ENCODE data around the gene TDRD5.

The TDRD5 gene

GRCh38 chr1:179706339-179706941 lies 114.8 kb downstream of the TDRD5 start:
- WGBS, 2 experiments, result 3 to 12% methylated on average over 2 to 3 of the region's 3 CpGs
- Histone ChIP-seq H3K27me3 (ENCODE audit: control insufficient read depth, insufficient read depth, low read length, poor library complexity, severe bottlenecking) (no peaks in the 10 kb centered on the region), H3K4me3 (ENCODE audit: insufficient read depth, low read depth, low read length) (no peak overlapping the region), H3K36me3 (ENCODE audit: control insufficient read depth, insufficient read depth, low read length) (no peaks in the 10 kb centered on the region), H3K4me1 (ENCODE audit: control insufficient read depth, insufficient read depth, low read length) (no peaks in the 10 kb centered on the region), H3K27ac (ENCODE audit: insufficient read depth, low read depth, low read length, poor library complexity, severe bottlenecking) (no peak overlapping the region), H3K9me3 (ENCODE audit: control insufficient read depth, low read length) (no peaks in the 10 kb centered on the region)

GRCh38 chr1:179707406-179707805 lies 115.8 kb downstream of the TDRD5 start:
- Histone ChIP-seq H3K27ac (ENCODE audit: insufficient read depth, low read depth, low read length, poor library complexity, severe bottlenecking) (no peak overlapping the region), H3K4me3 (ENCODE audit: insufficient read depth, low read depth, low read length) (no peak overlapping the region), H3K9me3 (ENCODE audit: control insufficient read depth, low read length) (no peaks in the 10 kb centered on the region), H3K4me1 (ENCODE audit: control insufficient read depth, insufficient read depth, low read length) (no peaks in the 10 kb centered on the region), H3K36me3 (ENCODE audit: control insufficient read depth, insufficient read depth, low read length) (no peaks in the 10 kb centered on the region), H3K27me3 (ENCODE audit: control insufficient read depth, insufficient read depth, low read length, poor library complexity, severe bottlenecking) (no peaks in the 10 kb centered on the region)
- WGBS, 2 experiments, result 80 to 91% methylated on average over 2 of the region's 2 CpGs

- Histone ChIP-seq H3K27me3 (ENCODE audit: control insufficient read depth, insufficient read depth, low read length, poor library complexity, severe bottlenecking) (no peaks in the 10 kb centered on the region), H3K27ac (ENCODE audit: insufficient read depth, low read depth, low read length, poor library complexity, severe bottlenecking) (no peak overlapping the region), H3K9me3 (ENCODE audit: control insufficient read depth, low read length) (no peaks in the 10 kb centered on the region), H3K36me3 (ENCODE audit: control insufficient read depth, insufficient read depth, low read length) (no peaks in the 10 kb centered on the region), H3K4me1 (ENCODE audit: control insufficient read depth, insufficient read depth, low read length) (no peaks in the 10 kb centered on the region), H3K4me3 (ENCODE audit: insufficient read depth, low read depth, low read length) (no peak overlapping the region)
- 80 to 81% methylated on average over 6 of the region's 6 CpGs for WGBS, 2 experiments
These were observed 117.0 kb downstream of the TDRD5 start for GRCh38 chr1:179708434-179709195.

- H3K4me1 ChIP-seq (ENCODE audit: control insufficient read depth, insufficient read depth, low read length), result no peaks in the 10 kb centered on the region
- H3K9me3 ChIP-seq (ENCODE audit: control insufficient read depth, low read length), result no peaks in the 10 kb centered on the region
- no peak overlapping the region for H3K4me3 ChIP-seq (ENCODE audit: insufficient read depth, low read depth, low read length)
- no peak overlapping the region for H3K27ac ChIP-seq (ENCODE audit: insufficient read depth, low read depth, low read length, poor library complexity, severe bottlenecking)
- no peaks in the 10 kb centered on the region for H3K27me3 ChIP-seq (ENCODE audit: control insufficient read depth, insufficient read depth, low read length, poor library complexity, severe bottlenecking)
- no peaks in the 10 kb centered on the region for H3K36me3 ChIP-seq (ENCODE audit: control insufficient read depth, insufficient read depth, low read length)
- WGBS, 2 experiments, result 96 to 98% methylated on average over 4 to 5 of the region's 5 CpGs
These were observed 118.3 kb downstream of the TDRD5 start for GRCh38 chr1:179709841-179710329.

- Histone ChIP-seq H3K27ac (ENCODE audit: insufficient read depth, low read depth, low read length, poor library complexity, severe bottlenecking) (no peak overlapping the region), H3K4me1 (ENCODE audit: control insufficient read depth, insufficient read depth, low read length) (no peaks in the 10 kb centered on the region), H3K27me3 (ENCODE audit: control insufficient read depth, insufficient read depth, low read length, poor library complexity, severe bottlenecking) (no peaks in the 10 kb centered on the region), H3K9me3 (ENCODE audit: control insufficient read depth, low read length) (peaks cover 2% of the 10 kb centered on the region), H3K4me3 (ENCODE audit: insufficient read depth, low read depth, low read length) (no peak overlapping the region), H3K36me3 (ENCODE audit: control insufficient read depth, insufficient read depth, low read length) (no peaks in the 10 kb centered on the region)
- WGBS, 2 experiments, result 81 to 95% methylated on average over 1 of the region's 1 CpG
These were observed 122.5 kb downstream of the TDRD5 start for GRCh38 chr1:179714159-179714558.

- no peak overlapping the region for H3K27ac ChIP-seq (ENCODE audit: insufficient read depth, low read depth, low read length, poor library complexity, severe bottlenecking)
These were observed 123.0 kb downstream of the TDRD5 start for GRCh38 chr1:179714623-179715022.

GRCh38 chr1:179719272-179719671 lies 127.6 kb downstream of the TDRD5 start:
- Histone ChIP-seq H3K4me1 (ENCODE audit: control insufficient read depth, insufficient read depth, low read length) (no peaks in the 10 kb centered on the region), H3K36me3 (ENCODE audit: control insufficient read depth, insufficient read depth, low read length) (no peaks in the 10 kb centered on the region), H3K27me3 (ENCODE audit: control insufficient read depth, insufficient read depth, low read length, poor library complexity, severe bottlenecking) (no peaks in the 10 kb centered on the region), H3K27ac (ENCODE audit: insufficient read depth, low read depth, low read length, poor library complexity, severe bottlenecking) (no peak overlapping the region), H3K9me3 (ENCODE audit: control insufficient read depth, low read length) (peaks cover 2% of the 10 kb centered on the region), H3K4me3 (ENCODE audit: insufficient read depth, low read depth, low read length) (no peak overlapping the region)

More at GRCh38 chr1:179714623-179715022, 123.0 kb downstream of the TDRD5 start:
- no peaks in the 10 kb centered on the region for H3K4me1 ChIP-seq (ENCODE audit: control insufficient read depth, insufficient read depth, low read length)
- no peaks in the 10 kb centered on the region for H3K36me3 ChIP-seq (ENCODE audit: control insufficient read depth, insufficient read depth, low read length)
- peaks cover 2% of the 10 kb centered on the region for H3K9me3 ChIP-seq (ENCODE audit: control insufficient read depth, low read length)
- H3K27me3 ChIP-seq (ENCODE audit: control insufficient read depth, insufficient read depth, low read length, poor library complexity, severe bottlenecking), result no peaks in the 10 kb centered on the region
- H3K4me3 ChIP-seq (ENCODE audit: insufficient read depth, low read depth, low read length), result no peak overlapping the region

GRCh38 chr1:179728271-179728670 lies 136.6 kb downstream of the TDRD5 start:
- Histone ChIP-seq H3K4me1 (ENCODE audit: control insufficient read depth, insufficient read depth, low read length) (no peaks in the 10 kb centered on the region), H3K36me3 (ENCODE audit: control insufficient read depth, insufficient read depth, low read length) (no peaks in the 10 kb centered on the region), H3K4me3 (ENCODE audit: insufficient read depth, low read depth, low read length) (no peak overlapping the region), H3K27me3 (ENCODE audit: control insufficient read depth, insufficient read depth, low read length, poor library complexity, severe bottlenecking) (no peaks in the 10 kb centered on the region), H3K9me3 (ENCODE audit: control insufficient read depth, low read length) (no peaks in the 10 kb centered on the region), H3K27ac (ENCODE audit: insufficient read depth, low read depth, low read length, poor library complexity, severe bottlenecking) (no peak overlapping the region)
- WGBS, 2 experiments, result 53 to 75% methylated on average over 2 of the region's 2 CpGs

- H3K36me3 ChIP-seq (ENCODE audit: control insufficient read depth, insufficient read depth, low read length), result no peaks in the 10 kb centered on the region
- H3K9me3 ChIP-seq (ENCODE audit: control insufficient read depth, low read length), result no peaks in the 10 kb centered on the region
- no peak overlapping the region for H3K27ac ChIP-seq (ENCODE audit: insufficient read depth, low read depth, low read length, poor library complexity, severe bottlenecking)
- WGBS, 2 experiments, result 88 to 90% methylated on average over 4 of the region's 4 CpGs
- no peaks in the 10 kb centered on the region for H3K4me1 ChIP-seq (ENCODE audit: control insufficient read depth, insufficient read depth, low read length)
- H3K27me3 ChIP-seq (ENCODE audit: control insufficient read depth, insufficient read depth, low read length, poor library complexity, severe bottlenecking), result no peaks in the 10 kb centered on the region
- H3K4me3 ChIP-seq (ENCODE audit: insufficient read depth, low read depth, low read length), result no peak overlapping the region
These were observed 138.2 kb downstream of the TDRD5 start for GRCh38 chr1:179729881-179730280.

- Histone ChIP-seq H3K27me3 (ENCODE audit: control insufficient read depth, insufficient read depth, low read length, poor library complexity, severe bottlenecking) (no peaks in the 10 kb centered on the region), H3K4me3 (ENCODE audit: insufficient read depth, low read depth, low read length) (no peak overlapping the region), H3K36me3 (ENCODE audit: control insufficient read depth, insufficient read depth, low read length) (no peaks in the 10 kb centered on the region), H3K27ac (ENCODE audit: insufficient read depth, low read depth, low read length, poor library complexity, severe bottlenecking) (no peak overlapping the region), H3K9me3 (ENCODE audit: control insufficient read depth, low read length) (no peaks in the 10 kb centered on the region), H3K4me1 (ENCODE audit: control insufficient read depth, insufficient read depth, low read length) (no peaks in the 10 kb centered on the region)
- 95 to 100% methylated on average over 3 to 4 of the region's 4 CpGs for WGBS, 2 experiments
These were observed 140.0 kb downstream of the TDRD5 start for GRCh38 chr1:179731643-179732042.
